NCI-H2196 treated with DMSO at 0.1 percent for 48 hours (cell line): ENCODE results near the gene CFAP69.
A peak's percentile ranks its signal among the peaks of the same experiment; 100 is the strongest.
"Not testable (repeated sequence)": the region's sequence is repeated elsewhere in the genome, so short reads cannot be mapped to it uniquely, and the experiment has no call there.

Experiments used
- DNase-seq: peaks from one replicate; lab custom pipeline; 2025; ENCODE audit not compliant: unreplicated experiment; lab: John Stamatoyannopoulos, UW

Gene CFAP69

GRCh38 chr7:90270431-90271178, 25.6 kb downstream of the CFAP69 start:
- no peak for DNase-seq

DNA sequence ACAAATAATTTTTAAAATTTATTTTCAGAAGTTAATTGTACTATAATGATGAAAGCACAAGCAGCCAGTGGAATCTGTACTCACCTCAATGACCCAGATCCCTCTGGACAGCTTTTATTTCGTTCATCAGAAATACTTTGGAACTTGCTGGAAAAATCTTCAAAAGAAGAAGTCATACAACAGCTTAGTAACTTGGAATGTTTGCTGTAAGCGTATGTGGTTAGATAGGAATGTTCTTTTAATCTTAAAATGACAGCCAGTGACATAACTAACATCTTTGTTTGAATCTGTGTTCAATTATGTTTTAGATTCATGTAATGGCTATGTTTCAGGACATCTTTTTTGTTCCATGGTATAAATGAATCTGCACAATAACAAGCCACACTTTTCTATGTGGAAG, 26.8 kb downstream of the CFAP69 start:
- DNase-seq = no peak

DNA sequence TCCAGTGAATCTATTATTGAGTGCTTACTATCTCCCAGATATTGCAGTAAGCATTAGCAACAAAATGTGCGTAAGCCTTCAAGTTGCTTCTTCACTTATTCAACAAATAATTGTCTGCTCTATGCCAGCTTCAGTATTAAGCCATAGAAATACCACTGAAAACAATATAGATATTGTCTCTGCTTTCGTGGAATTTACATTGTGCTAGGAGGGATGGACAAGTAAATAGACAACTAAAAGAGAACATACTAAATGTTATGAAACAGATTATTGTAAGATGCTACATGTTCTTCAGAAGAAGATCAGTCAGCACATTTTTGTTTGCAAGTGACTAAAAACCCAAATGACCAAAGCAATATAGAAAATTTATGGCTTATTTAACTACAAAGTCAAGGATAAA, 27.3 kb downstream of the CFAP69 start:
- DNase-seq = no peak

GRCh38 chr7:90274161-90274560, 29.2 kb downstream of the CFAP69 start:
- DNase-seq = no peak

GRCh38 chr7:90276033-90276728, 31.2 kb downstream of the CFAP69 start:
- no peak for DNase-seq

DNA sequence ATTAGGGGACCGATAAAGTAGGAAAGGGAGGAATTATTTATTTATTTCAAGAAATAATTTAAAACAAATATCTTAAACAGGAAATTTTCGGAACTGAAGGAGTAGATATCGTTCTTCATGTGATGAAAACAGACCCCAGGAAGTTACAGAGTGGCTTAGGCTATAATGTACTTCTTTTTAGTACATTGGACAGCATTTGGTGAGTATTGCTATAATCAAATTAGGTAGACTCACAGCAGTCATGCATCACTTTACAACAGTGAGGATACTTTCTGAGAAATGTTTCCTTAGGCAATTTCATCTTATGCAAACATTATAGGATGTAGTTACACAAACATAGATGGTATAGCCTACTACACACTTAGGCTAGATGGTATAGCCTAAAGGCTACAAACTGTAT, 43.2 kb downstream of the CFAP69 start:
- no peak for DNase-seq

DNA sequence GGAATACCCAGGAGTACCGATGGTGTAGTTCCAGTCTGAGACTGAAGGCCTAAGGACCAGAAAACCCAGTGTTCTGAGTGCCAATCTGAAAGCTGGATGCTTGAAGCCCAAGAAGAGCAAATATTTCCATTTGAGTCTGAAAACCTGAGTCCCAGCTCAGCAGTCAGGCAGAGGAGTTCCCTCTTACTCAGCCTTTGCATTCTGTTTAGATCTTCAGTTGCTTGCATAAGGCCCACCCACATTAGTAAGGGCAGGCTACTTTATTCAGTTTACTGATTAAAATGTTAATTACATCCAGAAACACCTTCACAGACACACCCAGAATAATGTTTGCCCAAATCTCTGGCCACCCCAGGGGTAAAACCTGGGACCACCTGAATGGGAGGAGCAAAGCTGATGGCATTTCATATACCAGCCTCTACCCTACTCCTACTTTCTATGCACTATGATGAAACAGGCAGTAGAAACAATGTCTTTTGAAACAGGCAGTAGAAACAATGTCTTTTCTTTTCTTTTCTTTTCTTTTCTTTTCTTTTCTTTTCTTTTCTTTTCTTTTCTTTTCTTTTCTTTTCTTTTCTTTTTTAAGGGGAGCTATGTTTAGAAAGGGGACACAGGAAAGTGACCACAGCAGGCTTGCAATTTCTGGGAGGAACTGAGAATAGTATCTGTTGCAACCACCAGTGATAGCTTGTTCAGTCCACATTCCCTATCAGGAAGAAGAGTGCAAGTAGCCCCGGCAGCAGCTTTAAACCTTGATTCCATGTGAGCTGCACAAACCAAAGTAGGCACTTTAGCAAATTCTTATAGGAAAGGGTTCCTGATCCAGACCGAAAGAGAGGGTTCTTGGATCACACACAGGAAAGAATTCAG, 45.5 kb downstream of the CFAP69 start:
- no peak for DNase-seq

- peak; percentile 15 for DNase-seq
Measured at GRCh38 chr7:90298145-90299038, 53.4 kb downstream of the CFAP69 start.

- DNase-seq = no peak
Measured at GRCh38 chr7:90303241-90303640, 58.3 kb downstream of the CFAP69 start.

DNA sequence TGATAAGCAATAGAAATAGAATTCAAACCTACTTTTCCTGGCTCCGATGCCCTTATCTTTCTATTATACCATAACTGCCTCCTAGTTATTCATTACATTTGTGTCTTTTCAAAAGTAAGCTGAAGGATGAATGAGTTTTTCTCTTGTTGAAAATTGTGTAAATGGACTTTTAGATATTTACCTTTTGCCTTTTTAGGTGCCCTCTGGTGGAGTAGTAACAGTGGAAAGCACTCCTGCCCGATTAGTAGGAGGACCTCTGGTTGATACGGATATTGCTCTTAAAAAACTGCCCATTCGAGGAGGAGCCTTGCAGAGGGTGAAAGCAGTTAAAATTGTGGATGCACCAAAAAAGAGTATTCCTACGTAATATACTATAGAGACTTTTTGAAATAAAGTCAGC, 64.9 kb downstream of the CFAP69 start:
- no peak for DNase-seq

DNA sequence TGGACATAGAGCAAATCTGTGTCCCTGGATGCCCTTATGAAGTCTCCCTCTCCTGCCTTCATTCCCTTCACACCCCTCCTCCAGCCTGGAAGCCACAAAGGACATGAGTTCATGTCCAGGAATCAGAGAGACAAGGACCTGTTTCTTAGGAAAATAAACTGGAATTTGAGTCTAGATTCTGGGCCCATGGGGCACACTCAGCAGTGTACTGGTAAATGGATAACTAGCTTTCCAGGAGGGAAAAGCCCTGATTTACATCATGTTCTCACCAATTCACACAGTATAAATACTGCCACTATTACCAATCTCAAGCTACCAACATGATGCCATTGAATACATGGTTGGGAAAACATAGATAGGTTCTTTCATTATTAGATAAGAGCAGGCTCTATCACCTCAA, 66.2 kb downstream of the CFAP69 start:
- no peak for DNase-seq

DNA sequence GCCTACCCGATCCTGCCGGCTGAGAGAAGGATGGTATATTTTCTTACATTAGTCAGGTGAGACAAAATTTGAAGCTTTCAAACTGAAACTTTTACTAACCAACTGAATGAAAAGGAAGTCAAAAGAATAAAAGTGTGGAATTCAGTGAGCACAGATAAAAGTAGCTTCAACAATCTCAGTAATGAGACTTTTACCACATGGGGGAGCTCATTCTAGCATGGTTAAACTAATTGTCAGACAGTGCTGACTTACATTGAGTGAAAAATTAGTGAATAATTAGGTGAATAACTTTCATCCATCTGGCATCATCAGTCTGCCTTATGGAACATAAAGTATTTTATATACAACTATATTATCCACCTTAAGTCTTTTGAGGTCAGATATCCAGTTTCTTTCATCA, 67.8 kb downstream of the CFAP69 start:
- DNase-seq = no peak

DNA sequence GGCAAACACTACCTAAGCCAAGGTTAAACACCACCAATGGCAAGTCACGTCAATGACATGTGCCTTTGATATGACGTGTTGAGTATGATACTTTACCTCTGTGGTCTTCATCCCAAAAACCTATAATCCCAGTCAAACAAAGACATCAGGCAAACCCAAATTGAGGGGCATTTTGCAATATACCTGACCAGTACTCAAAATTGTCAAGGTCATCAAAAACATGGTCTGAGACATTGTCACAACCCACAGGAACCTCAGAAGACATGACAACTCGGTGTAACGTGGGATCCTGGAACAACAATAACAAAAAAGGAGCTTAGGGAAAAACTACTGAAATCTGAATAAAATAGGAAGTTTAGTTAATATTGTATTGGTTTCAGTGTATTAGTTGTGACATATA, 68.9 kb downstream of the CFAP69 start:
- DNase-seq = no peak

DNA sequence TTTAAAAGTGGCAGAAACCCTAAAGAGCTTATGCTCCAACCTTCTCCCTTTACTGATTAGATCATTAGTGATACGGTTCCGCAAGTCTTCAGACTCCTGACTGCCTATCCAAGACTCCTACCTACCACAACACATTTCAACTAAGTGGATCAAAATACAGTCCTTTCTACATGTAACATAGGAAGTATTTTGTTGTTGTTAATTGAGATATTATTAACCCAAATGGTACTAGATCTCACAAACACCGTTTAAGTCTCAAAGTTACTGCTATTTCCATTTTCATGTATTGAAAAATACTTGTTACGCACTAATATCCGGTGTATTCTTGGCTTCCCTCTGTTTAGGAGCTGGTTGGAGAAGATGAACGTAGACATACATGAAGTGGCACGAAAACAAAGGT, 75.0 kb downstream of the CFAP69 start:
- DNase-seq = no peak

DNA sequence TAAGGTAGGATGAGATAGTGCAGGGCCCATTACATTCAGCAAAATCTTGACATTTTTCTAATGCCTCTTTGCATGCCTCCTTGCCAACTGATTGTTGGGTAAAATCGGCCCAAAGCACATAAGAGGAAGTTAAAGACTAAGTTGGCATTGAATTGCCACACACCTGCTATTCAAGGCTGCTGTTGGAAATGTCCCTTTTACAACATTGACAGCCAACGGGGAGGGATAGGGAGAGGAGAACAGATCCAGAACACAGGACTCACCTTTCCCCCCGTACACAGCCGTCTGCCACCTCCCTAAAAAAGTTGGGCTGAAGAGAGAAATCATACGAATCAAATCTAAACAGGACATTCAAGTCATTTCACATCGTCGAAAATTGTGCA, 75.4 kb downstream of the CFAP69 start:
- no peak for DNase-seq

GRCh38 chr7:90320801-90321494, 76.0 kb downstream of the CFAP69 start, which contains the start of gene FAM237B:
FAM237B (minus strand) TSS chr7:90321304; CDS start chr7:90319748, 1,556 bp downstream.
- DNase-seq = no peak

GRCh38 chr7:90322837-90323236, 77.9 kb downstream of the CFAP69 start:
- DNase-seq = no peak

DNA sequence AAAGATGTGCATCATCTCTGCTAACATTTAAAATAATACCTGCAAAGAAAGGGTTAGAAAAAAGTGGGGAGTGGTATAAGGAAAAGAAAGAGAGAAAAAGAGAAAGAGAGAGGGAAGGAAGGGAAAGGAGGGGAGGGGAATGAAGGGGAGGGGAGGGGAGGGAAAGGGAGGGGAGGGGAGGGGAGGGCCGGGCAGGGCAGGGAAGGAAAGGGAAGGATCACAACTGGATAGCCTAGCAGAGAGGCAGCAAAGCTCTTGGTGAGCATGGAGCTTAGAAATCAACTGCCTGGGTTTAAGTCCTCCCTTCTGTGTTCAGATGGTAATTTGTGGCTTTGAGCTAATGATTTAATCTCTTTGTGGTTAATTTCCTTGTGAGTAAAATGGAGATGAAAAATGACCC, 81.5 kb downstream of the CFAP69 start:
- DNase-seq = no peak

DNA sequence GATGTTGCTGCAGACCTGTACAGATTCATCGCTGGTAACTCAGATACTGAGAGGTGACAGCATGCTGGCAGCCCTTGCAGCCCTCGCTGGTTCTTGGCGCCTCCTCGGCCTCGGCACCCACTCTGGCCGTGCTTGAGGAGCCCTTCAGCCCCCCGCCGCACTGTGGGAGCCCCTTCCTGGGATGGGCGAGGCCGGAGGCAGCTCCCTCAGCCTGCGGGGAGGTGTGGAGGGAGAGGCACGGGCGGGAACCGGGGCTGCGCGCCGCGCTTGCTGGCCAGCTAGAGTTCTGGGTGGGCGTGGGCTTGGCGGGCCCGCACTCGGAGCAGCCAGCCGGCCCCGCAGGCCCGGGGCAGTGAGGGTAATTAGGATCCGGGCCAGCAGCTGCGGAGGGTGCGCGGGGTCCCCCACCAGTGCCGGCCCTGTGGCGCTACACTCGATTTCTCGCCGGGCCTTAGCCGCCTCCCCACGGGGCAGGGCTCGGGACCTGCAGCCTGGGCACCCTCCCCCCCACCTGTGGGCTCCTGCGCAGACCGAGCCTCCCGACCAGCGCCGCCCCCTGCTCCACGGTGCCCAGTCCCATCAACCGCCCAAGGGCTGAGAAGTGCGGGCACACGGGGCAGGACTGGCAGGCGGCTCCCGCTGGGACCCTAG, 89.3 kb downstream of the CFAP69 start:
- no peak for DNase-seq

DNA sequence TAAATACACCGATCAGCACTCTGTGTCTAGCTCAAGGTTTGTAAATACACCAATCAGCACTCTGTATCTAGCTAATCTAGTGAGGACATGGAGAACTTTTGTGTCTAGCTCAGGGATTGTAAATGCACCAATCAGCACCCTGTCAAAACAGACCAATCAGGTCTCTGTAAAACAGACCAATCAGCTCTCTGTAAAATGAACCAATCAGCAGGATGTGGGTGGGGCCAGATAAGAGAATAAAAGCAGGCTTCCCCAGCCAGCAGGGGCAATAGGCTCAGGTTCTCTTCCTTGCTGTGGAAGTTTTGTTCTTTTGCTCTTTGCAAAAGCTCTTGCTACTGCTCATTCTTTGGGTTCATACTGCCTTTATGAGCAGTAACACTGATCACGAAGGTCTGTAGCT, 90.0 kb downstream of the CFAP69 start:
- not testable (repeated sequence) for DNase-seq
